Left renal pelvis (tissue), 4 donors: ENCODE data around the gene CRLF3. TPM values are rescaled to one million over a fixed set of nuclear protein-coding genes. Genes with fewer than 3 reads are reported as not detected.
"Not testable (repeated sequence)": the region's sequence is repeated elsewhere in the genome, so short reads cannot be mapped to it uniquely, and the experiment has no call there.

Source experiments
- DNase-seq, 4 donors: peaks; one replicate each; pipeline ENCODE4 v3.0.0-alpha.2; 2013; ENCODE audit warnings: low read depth in 4 of 4, low spot score in 3 of 4
- polyA plus RNA-seq, 4 donors: library from polyadenylated mRNA; unstranded; fragments of 120-200 nt; gene quantifications; one replicate each; pipeline ENCODE4 v1.2.1, GENCODE V29; 2013; ENCODE audit not compliant: insufficient read length in 4 of 4

The CRLF3 gene
- polyA plus RNA-seq, 4 donors, result 14.8 to 24.1 (median 17.9) TPM

DNA sequence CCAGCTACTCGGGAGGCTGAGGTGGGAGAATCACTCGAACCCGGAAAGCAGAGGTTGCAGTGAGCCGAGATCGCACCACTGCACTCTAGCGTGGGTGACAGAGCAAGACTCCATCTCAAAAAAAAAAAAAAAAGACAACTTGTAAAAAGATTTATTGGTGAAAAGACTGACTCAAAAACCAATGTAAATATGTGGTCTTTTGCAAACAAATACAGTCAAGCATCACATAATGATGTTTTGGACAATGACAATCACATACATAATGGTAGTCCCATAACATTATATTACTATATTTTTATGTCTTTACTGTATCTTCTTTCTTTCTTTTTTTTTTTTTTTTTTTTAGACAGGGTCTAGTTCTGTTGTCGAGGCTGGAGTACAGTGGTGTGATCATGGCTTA is 8.3 kb downstream of the CRLF3 start:
- DNase-seq, result no peak

DNA sequence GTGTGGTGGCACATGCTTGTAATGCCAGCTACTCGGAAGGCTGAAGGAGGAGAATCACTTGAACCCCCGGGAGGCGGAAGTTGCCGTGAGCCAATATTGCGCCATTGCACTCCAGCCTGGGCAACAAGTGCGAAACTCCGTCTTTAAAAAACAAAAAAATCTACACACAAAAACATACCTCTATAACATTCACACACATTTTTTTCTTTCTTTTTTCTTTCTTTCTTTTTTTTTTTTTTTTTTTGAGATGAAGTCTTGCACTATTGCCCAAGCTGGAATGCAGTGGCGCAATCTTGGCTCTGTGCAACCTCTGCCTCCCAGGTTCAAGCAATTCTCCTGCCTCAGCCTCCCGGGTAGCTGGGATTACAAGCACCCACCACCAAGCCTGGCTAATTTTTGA is 9.6 kb downstream of the CRLF3 start:
- DNase-seq, result not testable (repeated sequence)

DNA sequence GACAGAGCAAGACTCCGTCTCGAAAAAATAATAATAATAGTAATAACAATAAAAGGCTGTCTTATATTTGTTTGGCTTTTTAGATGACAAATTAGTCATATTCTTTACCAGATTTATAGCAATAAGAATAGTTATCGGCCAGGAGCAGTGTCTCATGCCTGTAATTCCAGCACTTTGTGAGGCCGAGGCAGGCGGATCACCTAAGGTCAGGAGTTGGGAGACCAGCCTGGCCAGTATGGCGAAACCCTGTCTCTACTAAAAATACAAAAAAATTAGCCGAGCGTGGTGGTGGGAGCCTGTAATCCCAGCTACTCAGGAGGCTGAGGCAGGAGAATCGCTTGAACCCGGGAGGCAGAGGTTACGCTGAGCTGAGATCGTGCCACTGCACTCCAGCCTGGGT is 10.3 kb downstream of the CRLF3 start:
- DNase-seq, result not testable (repeated sequence)

DNA sequence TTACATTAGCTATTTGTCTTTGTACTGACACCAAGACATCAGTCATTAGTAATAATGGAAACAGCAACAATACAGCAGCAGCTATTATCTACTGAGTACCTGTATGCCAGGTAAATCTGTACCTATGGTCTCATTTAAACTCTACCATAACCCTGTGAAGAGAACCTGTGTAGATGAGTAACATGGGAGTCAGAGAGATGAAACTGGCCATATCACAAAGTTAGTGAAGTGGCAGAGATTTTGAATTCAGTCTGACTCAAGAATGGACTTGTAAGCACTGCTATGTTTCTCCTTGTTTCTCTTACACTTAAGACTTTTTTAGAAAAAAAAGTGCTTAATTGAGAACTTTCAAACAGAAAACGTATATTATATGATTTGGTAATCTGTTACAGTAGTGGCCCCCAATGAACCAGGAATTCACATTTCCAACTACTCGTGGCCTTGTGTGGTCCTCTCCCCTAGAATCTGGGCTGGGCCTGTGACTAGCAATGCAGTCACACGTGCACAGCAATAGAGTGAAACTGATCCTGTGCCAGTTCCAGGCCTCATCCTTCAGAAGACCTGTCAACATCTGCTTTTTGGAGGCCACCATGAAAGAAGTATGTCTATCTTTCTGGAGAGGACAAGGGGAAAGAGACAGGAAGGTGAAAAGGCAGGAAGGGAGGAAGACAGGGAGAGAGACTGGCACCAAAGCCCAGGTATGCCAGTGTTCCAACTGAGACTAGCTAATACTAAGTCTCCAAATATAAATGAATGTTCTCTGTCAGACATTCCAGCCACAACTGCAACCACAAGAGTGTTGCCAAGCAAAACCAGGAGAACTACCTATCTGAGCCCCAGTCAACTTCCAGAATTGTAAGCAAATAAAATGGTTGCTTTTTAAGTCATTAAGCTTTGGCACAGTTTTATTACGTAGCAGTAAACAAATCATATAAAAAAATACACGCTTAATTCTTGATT is 12.0 kb downstream of the CRLF3 start:
- no peak for DNase-seq

DNA sequence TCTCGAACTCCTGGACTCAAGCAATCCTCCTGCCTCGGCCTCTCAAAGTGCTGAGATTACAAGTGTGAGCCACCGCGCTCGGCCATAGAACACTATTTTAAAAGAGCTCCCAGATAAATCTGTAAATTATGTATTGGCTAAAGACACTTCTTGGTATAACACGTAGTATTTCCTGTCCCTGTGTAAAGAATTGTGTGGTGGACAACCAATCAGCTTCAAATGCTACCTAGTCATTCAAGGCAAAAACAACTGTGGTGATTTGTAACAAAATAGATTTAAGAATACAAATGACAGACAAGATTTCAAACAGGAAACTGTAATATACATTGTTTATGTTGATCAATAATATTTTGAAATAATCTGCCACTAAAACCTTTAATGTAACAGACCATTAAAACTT is 14.6 kb downstream of the CRLF3 start:
- no peak for DNase-seq

DNA sequence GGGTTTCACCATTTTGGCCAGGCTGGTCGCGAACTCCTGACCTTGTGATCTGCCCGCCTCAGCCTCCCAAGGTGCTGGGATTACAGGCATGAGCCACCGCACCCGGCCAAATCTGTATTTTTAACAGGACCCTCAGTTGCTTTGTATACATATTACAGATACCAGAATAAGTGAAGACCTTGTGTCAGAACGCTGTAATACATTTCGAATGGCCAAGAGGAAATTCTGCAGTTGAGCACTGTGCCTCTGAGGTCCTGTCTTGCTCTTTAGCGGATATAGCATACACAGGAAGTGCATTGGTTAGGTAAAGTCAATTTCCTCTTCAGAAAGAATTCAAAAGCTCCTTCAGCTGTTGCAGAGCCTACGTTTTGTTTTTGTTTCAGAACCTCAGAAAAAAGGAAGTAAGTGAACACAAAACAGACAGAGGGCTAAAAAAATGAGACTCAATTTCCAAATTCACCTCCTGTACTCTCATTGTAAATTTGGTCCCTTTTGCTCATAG is 15.7 kb downstream of the CRLF3 start:
- no peak for DNase-seq

DNA sequence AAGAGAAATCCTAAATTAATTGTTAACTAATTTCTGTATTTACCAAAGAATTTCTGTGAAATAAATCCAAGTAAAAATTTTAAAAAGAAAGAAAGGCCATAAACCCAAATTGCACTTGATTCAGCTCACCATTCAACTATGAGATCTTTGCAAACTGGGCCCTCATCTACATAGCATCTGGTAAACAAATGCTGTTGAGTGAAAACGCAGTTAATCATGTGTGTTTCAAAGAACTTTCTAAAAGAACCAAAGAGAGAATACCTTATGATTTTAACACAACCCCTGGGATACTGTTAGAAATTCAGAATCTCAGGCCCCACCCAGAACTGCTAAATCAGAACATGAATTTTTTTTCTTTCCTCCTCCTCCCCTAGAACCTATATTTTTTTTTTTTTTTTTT is 16.6 kb downstream of the CRLF3 start:
- no peak for DNase-seq

DNA sequence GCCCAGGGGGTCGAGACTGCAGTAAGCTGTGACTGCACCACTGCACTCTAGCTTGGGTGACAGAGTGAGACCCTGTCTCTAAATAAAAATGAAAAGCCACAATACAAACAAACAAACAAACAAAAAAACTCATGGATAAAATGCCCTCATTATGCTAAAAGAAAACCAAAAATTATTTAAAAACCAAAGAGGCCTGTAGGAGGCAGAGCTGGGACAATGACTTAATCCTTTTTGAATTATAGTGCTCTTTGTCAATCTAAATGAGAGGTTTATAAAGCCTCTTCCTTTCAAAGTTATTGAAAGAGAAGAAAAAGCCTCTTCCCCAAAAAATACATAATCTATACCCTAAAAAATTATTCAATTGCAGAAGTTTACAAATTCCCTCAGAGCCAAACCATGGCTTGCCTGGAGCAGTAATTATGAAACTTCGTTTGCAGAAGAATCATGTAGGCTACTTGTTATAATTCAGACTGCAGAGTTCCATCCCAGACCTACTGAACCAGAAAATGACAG is 18.5 kb downstream of the CRLF3 start:
- DNase-seq, result no peak

DNA sequence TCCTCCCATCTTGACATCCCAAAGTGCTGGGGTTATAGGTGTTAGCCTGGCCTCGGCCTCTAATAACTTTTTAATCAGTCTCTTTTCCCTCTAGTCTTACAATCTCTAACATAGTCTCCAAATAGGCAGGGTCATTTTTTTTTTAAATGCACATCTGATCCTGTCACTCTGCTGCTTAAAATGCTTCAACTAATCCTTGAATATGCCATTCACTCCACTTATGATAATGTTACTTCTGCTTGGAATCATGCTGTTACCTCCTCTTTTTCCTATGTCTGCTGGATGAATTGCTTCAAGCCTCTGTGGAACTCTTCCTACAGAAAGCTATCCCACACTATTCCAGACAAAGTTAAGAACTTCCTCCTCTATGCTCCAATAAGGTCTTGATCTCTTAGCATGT is 22.8 kb downstream of the CRLF3 start:
- no peak for DNase-seq

DNA sequence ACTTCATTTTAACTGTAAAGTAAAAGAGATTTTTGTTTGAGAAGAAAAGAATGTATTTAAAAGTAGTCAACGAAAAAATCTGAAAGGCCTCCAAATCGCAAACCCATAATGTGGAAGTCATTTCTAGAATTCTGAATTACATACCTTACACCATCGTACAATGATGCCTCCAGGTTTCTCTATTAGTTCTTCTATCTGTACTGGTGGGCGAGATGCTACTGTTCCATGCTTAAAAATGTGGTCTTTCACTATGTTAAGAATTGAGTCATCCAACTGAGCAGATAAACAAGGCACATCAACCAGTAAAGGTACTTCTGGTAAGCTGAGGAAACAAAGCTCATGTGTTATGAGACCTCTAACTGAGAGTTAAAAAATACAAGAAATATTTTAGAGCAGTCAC is 28.5 kb downstream of the CRLF3 start:
- DNase-seq, result no peak

DNA sequence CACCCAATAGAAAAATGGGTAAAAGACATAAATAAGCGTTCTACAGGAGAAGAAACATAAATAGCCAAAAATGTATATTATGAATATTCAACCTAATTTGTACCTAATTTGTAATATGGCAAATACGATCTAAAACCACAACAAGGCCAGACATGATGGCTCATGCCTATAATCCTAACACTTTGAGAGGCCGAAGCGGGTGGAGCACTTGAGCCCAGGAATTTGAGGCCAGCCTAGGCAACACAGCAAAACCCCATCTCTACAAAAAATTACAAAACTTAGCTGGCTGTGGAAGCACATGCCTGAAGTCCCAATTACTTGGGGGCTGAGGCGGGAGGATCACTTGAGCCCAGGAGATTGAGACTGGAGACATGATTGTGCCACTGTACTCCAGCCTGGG is 30.1 kb downstream of the CRLF3 start:
- no peak for DNase-seq

DNA sequence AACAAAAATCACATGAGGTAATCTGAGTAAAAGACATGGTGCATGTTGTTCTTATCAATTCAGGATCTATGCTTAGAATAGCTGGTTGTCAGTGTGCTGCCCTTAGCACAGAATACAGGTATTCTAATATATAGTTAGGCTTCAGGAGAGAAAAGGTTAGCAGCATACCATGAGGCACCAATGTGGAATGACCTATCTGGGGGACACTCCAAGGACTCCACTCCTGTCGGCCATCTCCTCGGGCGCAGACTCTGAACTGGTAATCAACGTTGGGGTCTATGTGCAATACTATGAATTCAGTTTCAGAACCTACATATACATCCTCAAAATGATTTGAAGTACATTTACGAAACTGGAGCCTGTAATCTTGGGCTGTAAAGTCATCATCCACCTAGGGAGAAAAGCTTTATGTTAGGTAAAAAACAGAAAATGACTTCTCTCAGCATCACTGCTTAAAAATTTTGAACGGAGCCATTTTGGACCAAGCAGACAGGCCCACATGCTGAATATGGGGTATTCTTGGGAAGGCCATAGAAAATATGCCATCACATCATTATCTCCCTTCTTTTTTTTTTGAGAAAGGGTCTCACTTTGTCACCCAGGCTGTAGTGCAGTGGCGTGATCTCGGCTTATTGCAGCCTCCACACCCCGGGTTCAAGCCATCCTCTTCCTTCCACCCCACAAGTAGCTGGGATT is 31.1 kb downstream of the CRLF3 start:
- no peak for DNase-seq

DNA sequence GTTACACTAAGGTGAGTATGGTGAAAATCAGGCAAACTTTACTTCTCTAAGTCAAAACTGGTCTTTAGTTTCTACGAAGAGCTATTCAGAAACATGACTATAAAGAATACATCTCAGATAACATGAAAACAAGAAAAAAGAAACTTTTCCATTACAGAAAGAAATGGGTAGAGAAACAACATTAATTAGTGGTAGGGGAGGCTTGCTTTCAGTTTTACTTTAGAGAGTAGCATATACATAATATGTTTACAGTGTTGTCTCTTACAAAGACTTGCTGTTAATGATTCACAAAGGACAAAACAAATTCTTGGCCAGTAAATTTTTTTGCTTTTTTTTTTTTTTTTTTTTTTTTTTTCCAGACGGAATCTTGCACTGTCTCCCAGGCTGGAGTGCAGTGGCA is 34.2 kb downstream of the CRLF3 start:
- no peak for DNase-seq

DNA sequence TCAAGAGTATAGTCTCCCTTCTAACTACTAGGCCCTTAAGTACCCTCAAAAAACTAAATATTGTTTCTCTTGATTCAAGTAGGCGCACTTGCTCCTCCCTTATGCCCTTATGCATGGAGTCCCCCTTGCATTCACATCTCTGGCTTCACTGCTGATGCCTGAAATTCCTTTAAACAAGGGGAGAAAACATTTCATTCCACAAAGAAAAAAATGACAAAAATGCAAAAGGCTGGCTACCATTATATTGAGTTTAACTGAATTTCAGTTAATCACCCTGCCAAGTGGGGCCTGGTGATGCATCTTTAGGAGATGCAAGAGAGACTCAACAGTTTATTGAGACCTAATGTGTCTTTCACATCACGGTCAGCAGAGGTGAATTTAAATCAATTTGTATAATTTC is 35.6 kb downstream of the CRLF3 start:
- DNase-seq, result no peak

DNA sequence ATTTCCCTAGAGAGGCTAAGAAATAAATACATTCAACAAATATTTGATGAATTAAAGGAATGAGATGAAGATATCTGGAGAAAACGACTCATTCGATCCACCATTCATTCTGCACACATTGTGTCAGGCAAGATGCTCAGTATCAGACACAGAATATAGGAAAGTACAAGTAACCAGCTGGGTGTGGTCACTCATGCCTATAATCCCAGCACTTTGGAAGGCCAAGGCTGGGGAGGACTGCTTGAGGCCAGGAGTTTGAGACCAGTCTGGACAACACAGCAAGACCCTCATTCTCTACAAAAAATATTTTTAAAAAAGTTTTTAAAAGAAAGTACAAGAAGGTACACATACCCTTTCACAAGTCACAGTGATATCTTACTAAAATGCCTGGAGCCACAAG is 42.3 kb downstream of the CRLF3 start:
- no peak for DNase-seq

DNA sequence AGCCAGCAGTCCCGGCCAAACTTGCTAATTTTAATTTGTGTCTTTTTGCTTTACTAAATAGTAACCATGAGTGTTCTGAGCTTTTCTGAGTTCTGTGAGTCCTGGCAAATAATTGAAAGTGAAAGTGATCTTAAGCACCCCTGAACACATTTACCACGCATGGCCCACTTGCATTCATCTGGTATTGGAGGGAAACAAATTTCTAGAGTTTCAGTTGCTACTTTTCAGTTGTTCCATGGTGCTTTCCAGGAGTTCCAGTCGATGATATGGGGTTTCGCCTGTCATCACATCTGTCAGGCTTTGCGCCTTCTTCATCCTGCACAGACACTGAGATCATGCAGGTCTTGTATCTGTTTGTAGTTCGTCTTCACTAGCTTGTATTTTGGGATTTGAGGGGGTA is 44.1 kb downstream of the CRLF3 start:
- no peak for DNase-seq

DNA sequence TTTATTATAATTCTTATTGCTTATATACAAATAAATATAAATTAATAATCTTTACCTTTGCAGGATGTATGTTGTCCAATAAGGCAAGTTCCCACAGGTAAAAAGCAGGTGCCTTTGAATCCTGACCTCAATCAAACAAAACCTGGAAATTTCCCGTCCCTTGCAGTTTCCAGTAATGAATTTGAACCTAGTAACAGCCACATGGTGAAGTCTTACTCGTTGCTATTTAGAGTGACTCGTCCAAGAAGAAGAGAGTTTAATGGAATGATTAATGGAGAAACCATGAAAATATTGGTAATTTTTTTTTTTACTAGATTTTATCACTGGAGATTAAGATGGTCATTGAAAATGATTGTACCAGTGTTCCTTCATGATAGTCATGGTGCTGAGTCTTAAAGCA is 55.7 kb downstream of the CRLF3 start:
- not testable (repeated sequence) for DNase-seq

DNA sequence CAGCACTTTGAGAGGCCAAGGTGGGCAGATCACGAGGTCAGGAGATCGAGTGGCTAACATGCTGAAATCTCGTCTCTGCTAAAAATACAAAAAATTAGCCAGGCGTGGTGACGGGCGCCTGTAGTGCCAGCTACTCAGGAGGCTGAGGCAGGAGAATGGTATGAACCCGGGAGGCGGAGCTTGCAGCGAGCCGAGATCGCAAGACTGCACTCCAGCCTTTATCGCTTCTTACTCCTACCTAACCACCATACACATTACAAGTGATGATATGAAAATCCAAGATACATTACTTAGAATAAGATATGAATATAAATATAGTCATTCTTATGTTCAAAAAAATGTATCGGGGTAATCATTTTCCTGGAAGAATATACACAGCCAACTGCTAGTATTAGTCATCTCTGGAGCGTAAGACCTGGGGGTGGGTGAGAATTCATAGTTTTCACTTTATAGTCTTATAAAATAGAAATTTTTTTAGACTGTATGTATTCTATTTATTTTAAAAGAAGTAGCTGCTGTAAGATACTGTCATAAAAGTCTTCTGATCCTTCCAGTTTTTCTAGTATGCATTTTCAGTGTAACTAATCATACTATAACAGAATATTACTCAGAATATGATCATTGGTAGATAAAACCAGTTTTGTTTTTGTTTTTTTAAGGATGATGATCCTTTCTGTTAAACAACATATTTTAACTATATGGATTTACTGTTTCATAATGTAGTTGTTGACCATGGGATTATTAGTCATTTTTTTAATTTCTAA is 56.7 kb downstream of the CRLF3 start:
- DNase-seq, result not testable (repeated sequence)

DNA sequence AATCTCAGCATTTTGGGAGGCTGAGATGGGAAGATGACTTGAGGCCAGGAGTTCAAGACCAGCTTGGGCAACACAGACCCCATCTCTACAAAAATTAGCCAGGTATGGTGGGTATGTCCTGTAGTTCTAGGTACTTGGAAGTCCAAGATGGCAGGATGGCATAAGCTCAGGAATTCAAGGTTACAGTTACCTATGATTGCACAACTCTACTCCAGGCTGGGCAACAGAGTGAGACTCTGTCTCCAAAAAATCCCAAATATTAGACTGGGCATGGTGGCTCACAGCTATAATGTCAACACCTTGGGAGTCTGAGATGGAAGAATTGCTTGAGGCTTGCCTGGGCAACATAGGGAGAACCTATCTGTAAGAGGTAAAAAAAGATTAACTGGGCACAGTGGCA is 63.4 kb downstream of the CRLF3 start:
- DNase-seq, result no peak

DNA sequence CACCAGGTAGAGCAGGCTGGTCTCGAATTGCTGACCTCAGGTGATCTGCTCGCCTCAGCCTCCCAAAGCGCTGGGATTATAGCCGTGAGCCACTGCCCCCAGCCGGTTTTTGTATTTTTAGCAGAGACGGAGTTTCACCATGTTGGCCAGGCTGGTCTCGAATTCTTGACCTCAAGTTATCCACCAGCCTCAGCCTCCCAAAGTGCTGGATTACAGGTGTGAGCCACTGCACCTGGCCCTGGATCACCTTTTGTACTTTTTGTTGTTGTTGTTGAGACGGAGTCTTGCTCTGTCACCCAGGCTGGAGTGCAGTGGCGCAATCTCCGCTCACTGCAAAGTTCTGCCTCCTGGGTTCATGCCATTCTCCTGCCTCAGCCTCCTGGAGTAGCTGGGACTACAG is 71.2 kb downstream of the CRLF3 start:
- DNase-seq, result not testable (repeated sequence)

DNA sequence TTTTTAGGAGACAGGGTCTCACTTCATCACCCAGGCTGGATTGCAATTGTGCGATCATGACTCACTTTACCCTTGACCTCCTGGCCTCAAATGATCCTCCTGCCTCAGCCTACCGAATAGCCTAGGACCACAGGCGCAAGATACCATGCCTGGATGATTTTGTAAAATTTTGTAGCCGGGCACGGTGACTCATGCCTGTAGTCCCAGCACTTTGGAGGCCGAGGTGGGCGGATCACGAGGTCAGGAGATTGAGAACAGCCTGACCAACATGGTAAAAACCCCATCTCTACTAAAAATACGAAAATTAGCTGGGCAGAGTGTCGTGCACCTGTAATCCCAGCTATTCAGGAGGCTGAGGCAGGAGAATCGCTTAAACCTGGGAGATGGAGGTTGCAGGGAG is 73.5 kb downstream of the CRLF3 start:
- DNase-seq, result not testable (repeated sequence)
